HFFc6 (cell line): ENCODE data around the gene XXYLT1. TPM values are rescaled to one million over a fixed set of nuclear protein-coding genes. Genes with fewer than 3 reads are reported as not detected.

ENCODE experiments used
- DNase-seq: peaks from one replicate; pipeline ENCODE4 v3.0.0-alpha.2; 2018
- H3K27ac Mint-ChIP-seq: 2 replicates; pipeline ENCODE4 v1.8.0; 2020; ENCODE audit warnings: mild to moderate bottlenecking, mixed read lengths
- H3K27me3 Mint-ChIP-seq: 2 replicates; pipeline ENCODE4 v1.8.0; 2021; ENCODE audit warnings: mild to moderate bottlenecking, moderate library complexity, mixed read lengths; ENCODE audit not compliant: insufficient read depth
- H3K36me3 Mint-ChIP-seq: 2 replicates; pipeline ENCODE4 v1.8.0; 2021; ENCODE audit warnings: low read depth, mixed read lengths
- H3K4me1 Mint-ChIP-seq: 2 replicates; pipeline ENCODE4 v1.8.0; 2020; ENCODE audit warnings: low read depth, mixed read lengths
- H3K4me3 Mint-ChIP-seq: 2 replicates; pipeline ENCODE4 v1.8.0; 2020; ENCODE audit warnings: mild to moderate bottlenecking, moderate library complexity, mixed read lengths
- H3K9me3 Mint-ChIP-seq: 2 replicates; pipeline ENCODE4 v1.8.0; 2020; ENCODE audit warnings: mild to moderate bottlenecking, mixed read lengths
- total RNA-seq, 6 experiments: library from RNA; stranded (reverse); fragmentation: NEBNext Ultra II Directional; extraction: Animal tissue kit (Norgen Biotek cat#: 25700); gene quantifications; 2 replicates in 1 of 6; 3 replicates in 5 of 6; pipeline ENCODE4 v1.2.3, GENCODE V29; 2021
- TF ChIP-seq, protein P1 (sequence below): fragments of 200-600 bp; sonication (generic); IDR thresholded peaks from 2 replicates; pipeline ENCODE4 v1.5.0; 2021; ENCODE audit warnings: antibody characterized with exemption, mild to moderate bottlenecking

XXYLT1 gene
- total RNA-seq, 6 experiments from 2014 or later, result 16.9 to 24.2 (median 18.3) TPM

GRCh38 chr3:195063581-195064193 lies 207.3 kb downstream of the XXYLT1 start:
- Mint-ChIP-seq H3K27ac (no peak overlapping the region), H3K27me3 (peaks cover 15% of the 10 kb centered on the region), H3K4me1 (no peaks in the 10 kb centered on the region), H3K4me3 (no peak overlapping the region), H3K9me3 (no peaks in the 10 kb centered on the region), H3K36me3 (0 out of 2 replicates have a peak, but pooled peaks cover 7% of the 10 kb centered on the region)
- no peak for DNase-seq
- TF ChIP-seq, protein P1, sequence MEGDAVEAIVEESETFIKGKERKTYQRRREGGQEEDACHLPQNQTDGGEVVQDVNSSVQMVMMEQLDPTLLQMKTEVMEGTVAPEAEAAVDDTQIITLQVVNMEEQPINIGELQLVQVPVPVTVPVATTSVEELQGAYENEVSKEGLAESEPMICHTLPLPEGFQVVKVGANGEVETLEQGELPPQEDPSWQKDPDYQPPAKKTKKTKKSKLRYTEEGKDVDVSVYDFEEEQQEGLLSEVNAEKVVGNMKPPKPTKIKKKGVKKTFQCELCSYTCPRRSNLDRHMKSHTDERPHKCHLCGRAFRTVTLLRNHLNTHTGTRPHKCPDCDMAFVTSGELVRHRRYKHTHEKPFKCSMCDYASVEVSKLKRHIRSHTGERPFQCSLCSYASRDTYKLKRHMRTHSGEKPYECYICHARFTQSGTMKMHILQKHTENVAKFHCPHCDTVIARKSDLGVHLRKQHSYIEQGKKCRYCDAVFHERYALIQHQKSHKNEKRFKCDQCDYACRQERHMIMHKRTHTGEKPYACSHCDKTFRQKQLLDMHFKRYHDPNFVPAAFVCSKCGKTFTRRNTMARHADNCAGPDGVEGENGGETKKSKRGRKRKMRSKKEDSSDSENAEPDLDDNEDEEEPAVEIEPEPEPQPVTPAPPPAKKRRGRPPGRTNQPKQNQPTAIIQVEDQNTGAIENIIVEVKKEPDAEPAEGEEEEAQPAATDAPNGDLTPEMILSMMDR, result no peak

GRCh38 chr3:195062866-195063540 lies 208.0 kb downstream of the XXYLT1 start:
- DNase-seq, result no peak
- TF ChIP-seq, protein P1, result no peak
- Mint-ChIP-seq H3K4me3 (no peak overlapping the region), H3K4me1 (no peaks in the 10 kb centered on the region), H3K27ac (no peak overlapping the region), H3K36me3 (0 out of 2 replicates have a peak, but pooled peaks cover 7% of the 10 kb centered on the region), H3K9me3 (no peaks in the 10 kb centered on the region), H3K27me3 (peaks cover 17% of the 10 kb centered on the region)

- no peaks in the 10 kb centered on the region for H3K4me1 Mint-ChIP-seq
- H3K27me3 Mint-ChIP-seq, result peaks cover 19% of the 10 kb centered on the region
- H3K4me3 Mint-ChIP-seq, result no peak overlapping the region
- 0 out of 2 replicates have a peak, but pooled peaks cover 7% of the 10 kb centered on the region for H3K36me3 Mint-ChIP-seq
- H3K9me3 Mint-ChIP-seq, result no peaks in the 10 kb centered on the region
- no peak for DNase-seq
- H3K27ac Mint-ChIP-seq, result no peak overlapping the region
- TF ChIP-seq, protein P1, result no peak
Measured at GRCh38 chr3:195061756-195062655, 209.0 kb downstream of the XXYLT1 start.

GRCh38 chr3:195060531-195061291 lies 210.2 kb downstream of the XXYLT1 start:
- TF ChIP-seq, protein P1, result no peak
- no peaks in the 10 kb centered on the region for H3K9me3 Mint-ChIP-seq
- no peak for DNase-seq

GRCh38 chr3:195060217-195060481 lies 210.8 kb downstream of the XXYLT1 start:
- TF ChIP-seq, protein P1, result no peak
- H3K4me3 Mint-ChIP-seq, result no peak overlapping the region
- H3K4me1 Mint-ChIP-seq, result no peaks in the 10 kb centered on the region
- no peak overlapping the region for H3K27ac Mint-ChIP-seq
- DNase-seq, result no peak
- H3K27me3 Mint-ChIP-seq, result peaks cover 22% of the 10 kb centered on the region
- no peaks in the 10 kb centered on the region for H3K9me3 Mint-ChIP-seq
- H3K36me3 Mint-ChIP-seq, result no peaks in the 10 kb centered on the region

More at GRCh38 chr3:195060531-195061291, 210.2 kb downstream of the XXYLT1 start:
- Mint-ChIP-seq H3K4me1 (no peaks in the 10 kb centered on the region), H3K4me3 (no peak overlapping the region), H3K27ac (no peak overlapping the region), H3K27me3 (peaks cover 19% of the 10 kb centered on the region), H3K36me3 (no peaks in the 10 kb centered on the region)
